Pons (tissue), 1 donor: Measurements from ENCODE around the gene EPSTI1.

Source experiments
- DNase-seq: peaks from one replicate; pipeline ENCODE4 v3.0.0-alpha.2; 2016; ENCODE audit warnings: low spot score

EPSTI1 gene

DNA sequence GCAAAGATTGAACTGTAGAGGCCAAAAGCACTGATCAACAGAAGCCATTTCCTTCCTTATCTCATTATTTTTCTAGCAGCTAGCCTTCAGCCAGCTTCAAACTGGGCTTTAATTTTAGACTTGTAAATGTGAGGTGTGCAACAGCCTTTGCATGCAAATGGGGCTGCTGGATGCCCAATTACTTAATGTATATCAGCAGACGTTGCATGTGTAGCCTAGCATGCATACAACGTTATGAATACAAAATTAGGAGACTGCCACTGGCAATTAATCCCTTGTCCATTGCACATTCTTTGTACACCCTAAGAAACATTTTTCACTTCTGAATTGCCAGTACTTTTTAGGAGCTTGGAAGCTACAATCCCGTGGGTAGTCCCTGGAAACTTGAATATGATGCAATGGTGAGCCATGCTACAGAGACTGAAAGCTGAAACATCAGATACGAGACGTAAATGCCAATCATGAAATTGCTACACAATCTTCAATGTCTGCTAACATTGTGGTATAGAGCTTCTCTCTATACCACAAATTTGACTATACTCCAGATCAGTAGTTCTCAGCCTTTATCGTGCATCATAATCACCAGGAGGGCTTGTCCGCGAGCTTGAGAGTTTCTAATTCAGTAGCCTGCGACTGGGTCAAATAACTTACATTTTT is 20.2 kb downstream of the EPSTI1 start:
- DNase-seq: no peak

DNA sequence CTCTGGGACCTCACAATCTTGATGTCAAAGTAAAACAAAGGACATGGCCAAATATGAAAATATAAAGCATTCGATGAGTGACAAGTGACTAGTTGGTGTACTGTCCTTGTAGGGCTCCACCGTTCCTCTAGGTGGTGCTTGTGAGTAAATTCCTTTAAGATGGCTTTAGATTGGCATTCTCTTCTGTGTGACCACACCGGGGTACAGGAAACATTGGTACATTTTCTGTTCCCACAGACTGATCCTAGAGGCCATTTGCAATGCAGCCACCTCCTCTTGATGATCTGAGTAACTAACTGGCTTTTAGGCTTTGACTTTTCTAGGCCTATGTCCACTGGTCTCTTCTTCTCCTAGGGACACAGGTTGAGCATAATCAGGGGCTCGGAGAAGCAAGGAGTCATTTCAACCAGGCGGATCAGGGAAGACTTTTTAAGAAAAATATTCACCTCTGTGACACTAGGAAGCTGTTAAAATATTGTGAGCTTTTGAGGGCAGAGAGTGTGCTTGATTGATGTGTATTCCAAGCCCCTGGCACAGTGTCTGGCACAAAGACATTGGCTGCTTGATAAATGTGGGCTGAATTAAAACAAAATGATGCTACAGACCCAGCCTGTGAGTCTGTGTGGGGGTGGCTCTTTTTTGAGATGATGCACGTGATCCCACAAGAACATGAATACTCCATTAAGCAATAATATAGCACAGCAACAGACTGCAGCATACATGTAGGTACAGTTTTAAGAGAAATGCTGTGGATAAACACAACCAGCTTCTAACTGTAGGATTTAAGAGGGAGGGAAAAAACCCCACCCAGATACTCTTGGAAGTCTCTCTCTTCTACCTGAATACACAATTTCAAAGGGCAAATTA is 21.0 kb downstream of the EPSTI1 start:
- peak; percentile 58 for DNase-seq

- peak; percentile 60 for DNase-seq
These were observed 22.4 kb downstream of the EPSTI1 start for GRCh38 chr13:42969565-42970172.

GRCh38 chr13:42968906-42969305 is 23.1 kb downstream of the EPSTI1 start:
- no peak for DNase-seq

DNA sequence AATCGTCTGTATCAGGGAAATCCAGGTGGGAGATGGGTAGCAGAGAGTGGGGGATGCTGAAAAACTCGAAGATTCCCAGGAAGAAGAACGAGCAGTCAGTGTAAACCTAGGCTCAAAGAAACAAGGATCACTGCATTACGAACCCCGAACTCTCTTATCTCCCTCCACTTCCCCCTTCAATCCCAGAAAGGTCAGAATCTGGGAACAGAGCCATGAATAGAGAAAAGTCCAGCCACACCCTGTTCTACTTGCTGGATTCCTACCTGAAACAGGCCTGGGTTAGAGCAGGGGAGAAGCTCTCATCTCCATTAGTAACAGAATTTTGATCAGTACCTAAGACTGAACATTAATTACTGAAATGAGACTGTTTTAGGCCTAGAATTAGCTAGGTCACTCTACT is 24.4 kb downstream of the EPSTI1 start:
- no peak for DNase-seq

DNA sequence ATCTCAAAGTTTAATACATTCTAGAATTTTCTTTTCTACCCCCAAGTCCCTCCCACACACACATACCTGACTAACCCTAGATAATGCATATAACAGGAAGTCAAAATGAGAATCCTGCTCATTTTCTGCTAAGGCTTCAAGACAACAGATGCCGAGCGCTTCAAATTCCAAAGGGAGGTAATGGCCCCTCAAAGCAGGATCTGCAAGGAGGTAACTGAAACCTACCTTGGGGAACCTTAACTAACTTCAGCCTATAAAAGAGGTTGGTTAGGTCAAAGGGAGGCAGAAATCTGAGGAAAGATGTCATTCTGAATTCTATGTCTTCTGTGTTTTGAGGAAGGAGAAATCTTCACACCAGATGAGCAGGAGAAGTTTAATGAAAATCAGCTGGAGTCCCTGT is 26.8 kb downstream of the EPSTI1 start:
- no peak for DNase-seq

GRCh38 chr13:42964761-42965161 is 27.3 kb downstream of the EPSTI1 start:
- no peak for DNase-seq

- no peak for DNase-seq
These were observed 32.4 kb downstream of the EPSTI1 start for GRCh38 chr13:42959615-42960014.

DNA sequence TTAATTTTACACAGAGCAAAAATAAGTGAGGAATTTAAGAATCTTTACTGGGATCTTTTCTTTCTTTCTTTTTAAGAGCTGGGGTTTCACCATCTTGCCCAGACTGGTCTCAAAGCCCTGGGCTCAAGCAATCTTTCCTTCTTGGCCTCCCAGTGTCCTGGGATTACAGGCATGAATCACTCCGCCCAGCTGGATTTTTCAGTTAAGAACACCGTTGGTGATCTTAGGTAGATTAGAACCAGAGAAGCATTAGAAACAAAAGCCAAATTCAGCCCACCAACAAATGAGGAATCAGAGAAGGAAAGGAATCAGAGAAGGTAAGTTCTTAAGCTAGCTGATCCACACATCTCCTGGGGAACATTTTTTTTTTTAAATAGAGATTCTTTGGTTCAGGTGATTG is 34.2 kb downstream of the EPSTI1 start:
- no peak for DNase-seq

DNA sequence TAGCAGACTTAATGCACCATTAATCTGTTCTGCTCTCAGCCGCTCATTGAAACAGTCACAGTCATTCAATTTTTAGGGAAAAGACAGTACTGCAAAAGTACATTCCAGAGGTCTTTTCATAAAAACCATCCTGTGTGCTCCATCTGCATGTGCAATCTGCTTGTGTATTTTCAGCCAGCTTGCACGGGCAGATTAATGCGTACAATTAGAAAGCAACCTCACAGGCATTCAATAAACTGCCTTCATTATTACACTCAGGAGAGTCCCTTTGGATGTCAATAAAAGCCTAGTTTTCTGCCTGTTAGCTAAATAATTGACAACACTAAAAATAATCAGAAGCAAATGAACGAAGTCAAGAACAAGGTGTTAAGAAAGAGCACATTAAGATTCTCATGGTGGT is 41.9 kb downstream of the EPSTI1 start:
- no peak for DNase-seq

GRCh38 chr13:42947925-42948324 is 44.1 kb downstream of the EPSTI1 start:
- no peak for DNase-seq

GRCh38 chr13:42946927-42947326 is 45.1 kb downstream of the EPSTI1 start:
- no peak for DNase-seq

- no peak for DNase-seq
These were observed 62.0 kb downstream of the EPSTI1 start for GRCh38 chr13:42929886-42930535.

GRCh38 chr13:42926555-42926954 is 65.5 kb downstream of the EPSTI1 start:
- DNase-seq: no peak

DNA sequence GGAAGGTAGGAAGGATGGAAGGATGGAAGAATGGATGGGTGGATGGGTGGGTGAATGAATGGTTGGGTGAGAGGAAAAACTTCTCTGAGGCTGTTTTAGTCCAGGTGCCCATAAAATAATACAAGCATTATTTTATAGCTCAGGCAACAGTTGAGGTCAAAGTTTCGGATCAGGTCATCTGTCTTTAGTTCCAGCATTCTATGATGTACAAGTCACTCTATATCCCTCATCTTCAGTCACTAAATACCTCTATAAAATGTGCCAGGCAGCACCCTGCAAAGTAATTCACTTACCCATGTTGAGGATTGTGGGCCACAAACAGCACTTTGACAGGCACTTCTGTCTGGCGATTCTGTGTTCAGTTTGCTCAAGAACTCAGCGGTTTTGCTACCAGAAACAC is 66.0 kb downstream of the EPSTI1 start:
- no peak for DNase-seq

GRCh38 chr13:42925626-42926025 is 66.4 kb downstream of the EPSTI1 start:
- no peak for DNase-seq

GRCh38 chr13:42924344-42924743 is 67.7 kb downstream of the EPSTI1 start:
- DNase-seq: peak; percentile 2

GRCh38 chr13:42907745-42908144 is 84.3 kb downstream of the EPSTI1 start:
- peak; percentile 12 for DNase-seq

DNA sequence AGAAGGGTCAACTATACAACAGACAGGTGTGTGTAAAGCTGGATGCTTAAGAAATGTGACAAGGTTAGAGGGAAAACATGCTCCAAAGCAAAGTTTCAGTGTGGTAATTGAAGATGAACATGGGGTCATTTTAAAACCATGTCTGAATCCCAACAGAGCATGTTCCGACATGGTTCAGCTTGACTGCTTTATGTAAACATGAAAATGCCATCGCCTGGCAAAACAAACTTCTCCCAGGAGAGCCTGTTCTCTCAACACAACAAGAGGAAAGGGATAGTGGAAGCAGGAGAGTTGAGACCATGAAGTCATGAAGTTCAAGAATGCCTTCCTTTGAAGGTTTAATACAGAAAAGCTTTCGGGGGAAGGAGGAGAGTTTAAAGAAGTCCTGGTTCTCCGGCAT is 85.8 kb downstream of the EPSTI1 start:
- DNase-seq: no peak

GRCh38 chr13:42905579-42905978 is 86.5 kb downstream of the EPSTI1 start:
- DNase-seq: no peak

- DNase-seq: no peak
These were observed 92.8 kb downstream of the EPSTI1 start for GRCh38 chr13:42899266-42899665.

- DNase-seq: no peak
These were observed 96.3 kb downstream of the EPSTI1 start for GRCh38 chr13:42895776-42896175.
